ENCODE measurements around the gene ATR.

- no peak for TF ChIP-seq EZH2 (IDR thresholded peaks at IDR 0.05; ENCODE audit: low read length)
- TF ChIP-seq CTCF (optimal IDR thresholded peaks at IDR 0.05 in 1 of 3, IDR thresholded peaks at IDR 0.05 in 1 of 3, conservative IDR thresholded peaks at IDR 0.05 in 1 of 3; ENCODE audit: extremely low read depth in 1 of 3, insufficient read depth in 2 of 3, low read length in 3 of 3), result peak; percentile 54 to 69 (median 64)
These were observed 8.4 kb upstream of the ATR start for GRCh38 chr3:142586803-142587406.
